Endometrial microvascular endothelial cells (primary cell): ENCODE results near the gene PIM3. TPM values are rescaled to one million over a fixed set of nuclear protein-coding genes. Genes with fewer than 3 reads are reported as not detected.
"Not testable (repeated sequence)": the region's sequence is repeated elsewhere in the genome, so short reads cannot be mapped to it uniquely, and the experiment has no call there.

Experiments
- in situ Hi-C: cut with HindIII; loops from 2 replicates; pipeline ENCODE4 v1.10.0; 2017; ENCODE audit warnings: low sequenced_read_pairs, low pct_unique_long_range_greater_than_20kb; ENCODE audit errors: inconsistent ontology term
- total RNA-seq: library from RNA; depleted of rRNA; stranded (reverse); fragments of >200 nt; gene quantifications from one replicate; pipeline ENCODE4 v1.2.3, GENCODE V29; 2015; ENCODE audit errors: inconsistent ontology term

Gene PIM3
- total RNA-seq, 1 donor from 2014 or later, result 45.4 TPM

GRCh38 chr22:49973018-49973961, 12.7 kb downstream of the PIM3 start:
- in situ Hi-C loops, result no loop called here

- in situ Hi-C loops, result no loop called here
These were observed 15.2 kb downstream of the PIM3 start for GRCh38 chr22:49975543-49976389.

GRCh38 chr22:49976439-49977175, 16.0 kb downstream of the PIM3 start:
- in situ Hi-C loops, result no loop called here

- in situ Hi-C loops, result no loop called here
These were observed 17.0 kb downstream of the PIM3 start for GRCh38 chr22:49977578-49977977.

GRCh38 chr22:49979587-49980264, 19.2 kb downstream of the PIM3 start:
- in situ Hi-C loops, result no loop called here

- in situ Hi-C loops, result not testable (repeated sequence)
These were observed 21.2 kb downstream of the PIM3 start for GRCh38 chr22:49981799-49982198.

- in situ Hi-C loops, result no loop called here
These were observed 22.8 kb downstream of the PIM3 start for GRCh38 chr22:49983148-49984042.

- in situ Hi-C loops, result no loop called here
These were observed 25.8 kb downstream of the PIM3 start for GRCh38 chr22:49986325-49986724.

GRCh38 chr22:49989826-49990225, 29.3 kb downstream of the PIM3 start:
- in situ Hi-C loops, result not testable (repeated sequence)

- in situ Hi-C loops, result no loop called here
These were observed 30.6 kb downstream of the PIM3 start for GRCh38 chr22:49991167-49991566.

- in situ Hi-C loops, result no loop called here
These were observed 31.4 kb downstream of the PIM3 start for GRCh38 chr22:49991907-49992533.

GRCh38 chr22:49992921-49993648, 32.5 kb downstream of the PIM3 start:
- in situ Hi-C loops, result no loop called here

- in situ Hi-C loops, result no loop called here
These were observed 33.2 kb downstream of the PIM3 start for GRCh38 chr22:49993649-49994360.

- in situ Hi-C loops, result no loop called here
These were observed 33.9 kb downstream of the PIM3 start for GRCh38 chr22:49994361-49995040.

GRCh38 chr22:49995041-49995360, 34.4 kb downstream of the PIM3 start:
- in situ Hi-C loops, result no loop called here
